Endodermal cell (in vitro differentiated cells): ENCODE data around the gene PIKFYVE. TPM values are rescaled to one million over a fixed set of nuclear protein-coding genes. Genes with fewer than 3 reads are reported as not detected.
A peak's percentile ranks its signal among the peaks of the same experiment; 100 is the strongest.

Experiments
- DNase-seq: peaks from one replicate; pipeline ENCODE4 v3.0.0-alpha.2; 2017
- H3K27ac ChIP-seq: 2 replicates; pipeline ENCODE4 v1.5.1; 2013; ENCODE audit warnings: mild to moderate bottlenecking, low read depth, low read length, moderate library complexity
- H3K27me3 ChIP-seq: 2 replicates; pipeline ENCODE4 v1.6.1; 2013; ENCODE audit warnings: mild to moderate bottlenecking, low read length, moderate library complexity; ENCODE audit not compliant: insufficient read depth, control insufficient read depth, poor library complexity, severe bottlenecking
- H3K36me3 ChIP-seq: 2 replicates; pipeline ENCODE4 v1.7.0; 2013; ENCODE audit warnings: mild to moderate bottlenecking, low read length, moderate library complexity; ENCODE audit not compliant: control insufficient read depth, insufficient read depth
- H3K4me1 ChIP-seq: one replicate; pipeline ENCODE4 v1.7.0; 2013; ENCODE audit warnings: low read length; ENCODE audit not compliant: control insufficient read depth, insufficient read depth
- H3K4me3 ChIP-seq: 2 replicates; pipeline ENCODE4 v1.5.1; 2013; ENCODE audit warnings: mild to moderate bottlenecking, low read length, moderate library complexity
- H3K9ac ChIP-seq: 2 replicates; pipeline ENCODE4 v1.6.1; 2013; ENCODE audit warnings: mild to moderate bottlenecking, low read length, moderate library complexity; ENCODE audit not compliant: poor library complexity, severe bottlenecking; ENCODE audit errors: extremely low read depth
- H3K9me3 ChIP-seq: 2 replicates; pipeline ENCODE4 v1.6.1; 2013; ENCODE audit warnings: mild to moderate bottlenecking, low read length, moderate library complexity; ENCODE audit not compliant: control insufficient read depth
- H3K27ac Mint-ChIP-seq: 2 replicates; pipeline ENCODE4 v1.8.0; 2020; ENCODE audit warnings: mixed read lengths
- H3K27me3 Mint-ChIP-seq: 2 replicates; pipeline ENCODE4 v1.8.0; 2021; ENCODE audit warnings: mild to moderate bottlenecking, mixed read lengths; ENCODE audit not compliant: insufficient read depth
- H3K36me3 Mint-ChIP-seq: 2 replicates; pipeline ENCODE4 v1.8.0; 2020; ENCODE audit warnings: low read depth, mixed read lengths
- H3K4me1 Mint-ChIP-seq: 2 replicates; pipeline ENCODE4 v1.8.0; 2020; ENCODE audit warnings: mixed read lengths
- H3K4me3 Mint-ChIP-seq: 2 replicates; pipeline ENCODE4 v1.8.0; 2020; ENCODE audit warnings: mild to moderate bottlenecking, moderate library complexity, mixed read lengths
- H3K9me3 Mint-ChIP-seq: 2 replicates; pipeline ENCODE4 v1.8.0; 2020; ENCODE audit warnings: mild to moderate bottlenecking, mixed read lengths
- WGBS, 2 experiments: methylation state at CpG; one replicate each; pipeline versions ENCODE4 v1.1.5 to v1.1.7; 2013; ENCODE audit warnings: missing lambda C conversion rate in 2 of 2, mixed read lengths in 1 of 2; ENCODE audit not compliant: insufficient coverage in 1 of 2, insufficient read length in 1 of 2; 5-methylcytosine and 5-hydroxymethylcytosine counted together
- total RNA-seq, 2 donors: library from RNA; stranded (reverse); fragmentation: NEBNext Ultra II Directional in 1 of 2; extraction: Animal tissue kit (Norgen Biotek cat#: 25700) in 1 of 2; gene quantifications; 2 replicates in 1 of 2; 3 replicates in 1 of 2; pipeline ENCODE4 v1.2.1, GENCODE V29; 2021
- TF ChIP-seq, protein P1 (sequence below): fragments of 200-600 bp; sonication (generic); conservative IDR thresholded peaks from 2 replicates; pipeline ENCODE4 v1.5.0; 2021; ENCODE audit warnings: antibody characterized with exemption, mild to moderate bottlenecking

Gene PIKFYVE
- total RNA-seq, 2 donors from 2014 or later: 34.9 to 41.2 TPM

DNA sequence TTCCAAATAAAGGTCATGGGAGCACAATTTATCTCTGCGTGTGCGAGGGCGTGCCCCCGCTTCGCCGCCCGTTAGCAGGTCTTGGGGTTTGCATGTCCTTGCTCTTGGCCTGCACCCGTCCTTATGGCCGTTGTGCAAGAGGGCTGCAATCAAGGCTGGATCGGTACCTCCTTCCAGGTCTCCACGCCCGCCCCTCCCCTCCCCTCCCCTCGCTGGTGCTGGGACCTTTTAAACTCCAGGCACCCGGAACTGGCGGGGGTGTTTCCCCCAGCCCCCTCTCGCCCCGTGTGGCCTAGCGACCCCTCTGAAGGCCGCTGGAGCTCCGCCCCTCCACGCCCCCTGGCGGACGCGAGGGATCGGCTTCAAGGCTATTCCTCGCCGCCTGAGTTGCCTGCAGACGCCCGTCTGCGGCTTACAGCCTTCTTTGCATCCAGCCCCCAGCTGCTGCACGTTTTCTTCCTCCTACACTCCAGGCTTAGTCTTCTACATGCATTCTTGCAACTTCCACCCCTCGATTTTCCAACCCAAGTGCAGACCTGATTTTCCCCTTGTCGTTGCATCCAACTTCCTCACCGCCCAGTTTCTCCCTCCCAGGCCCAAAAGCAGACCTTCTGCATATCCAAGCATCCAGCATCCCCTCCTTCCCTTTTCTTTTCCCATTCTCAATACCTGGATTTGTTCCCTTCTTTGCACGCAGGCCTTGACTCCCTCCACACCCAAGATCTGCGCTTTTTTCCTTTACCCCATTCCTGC, 11.8 kb upstream of the PIKFYVE start:
- peak; percentile 96 for DNase-seq
- H3K9me3 ChIP-seq: no peaks in the 10 kb centered on the region
- peaks cover 44% of the 10 kb centered on the region for H3K4me1 Mint-ChIP-seq
- peak overlapping the region; percentile 89 for H3K27ac ChIP-seq
- H3K4me3 ChIP-seq: peak overlapping the region; percentile 100
- H3K36me3 Mint-ChIP-seq: peaks cover 40% of the 10 kb centered on the region
- no peaks in the 10 kb centered on the region for H3K27me3 ChIP-seq
- H3K9me3 Mint-ChIP-seq: no peaks in the 10 kb centered on the region
- TF ChIP-seq, protein P1, sequence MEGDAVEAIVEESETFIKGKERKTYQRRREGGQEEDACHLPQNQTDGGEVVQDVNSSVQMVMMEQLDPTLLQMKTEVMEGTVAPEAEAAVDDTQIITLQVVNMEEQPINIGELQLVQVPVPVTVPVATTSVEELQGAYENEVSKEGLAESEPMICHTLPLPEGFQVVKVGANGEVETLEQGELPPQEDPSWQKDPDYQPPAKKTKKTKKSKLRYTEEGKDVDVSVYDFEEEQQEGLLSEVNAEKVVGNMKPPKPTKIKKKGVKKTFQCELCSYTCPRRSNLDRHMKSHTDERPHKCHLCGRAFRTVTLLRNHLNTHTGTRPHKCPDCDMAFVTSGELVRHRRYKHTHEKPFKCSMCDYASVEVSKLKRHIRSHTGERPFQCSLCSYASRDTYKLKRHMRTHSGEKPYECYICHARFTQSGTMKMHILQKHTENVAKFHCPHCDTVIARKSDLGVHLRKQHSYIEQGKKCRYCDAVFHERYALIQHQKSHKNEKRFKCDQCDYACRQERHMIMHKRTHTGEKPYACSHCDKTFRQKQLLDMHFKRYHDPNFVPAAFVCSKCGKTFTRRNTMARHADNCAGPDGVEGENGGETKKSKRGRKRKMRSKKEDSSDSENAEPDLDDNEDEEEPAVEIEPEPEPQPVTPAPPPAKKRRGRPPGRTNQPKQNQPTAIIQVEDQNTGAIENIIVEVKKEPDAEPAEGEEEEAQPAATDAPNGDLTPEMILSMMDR: peak; percentile 89
- no peaks in the 10 kb centered on the region for H3K4me1 ChIP-seq
- H3K36me3 ChIP-seq: peaks cover 45% of the 10 kb centered on the region
- 0% methylated on average over 23 to 36 of the region's 36 CpGs for WGBS, 2 experiments
- H3K27me3 Mint-ChIP-seq: no peaks in the 10 kb centered on the region
- H3K9ac ChIP-seq: peak overlapping the region; percentile 66
- H3K27ac Mint-ChIP-seq: peak overlapping the region; percentile 97
- peak overlapping the region; percentile 99 for H3K4me3 Mint-ChIP-seq

DNA sequence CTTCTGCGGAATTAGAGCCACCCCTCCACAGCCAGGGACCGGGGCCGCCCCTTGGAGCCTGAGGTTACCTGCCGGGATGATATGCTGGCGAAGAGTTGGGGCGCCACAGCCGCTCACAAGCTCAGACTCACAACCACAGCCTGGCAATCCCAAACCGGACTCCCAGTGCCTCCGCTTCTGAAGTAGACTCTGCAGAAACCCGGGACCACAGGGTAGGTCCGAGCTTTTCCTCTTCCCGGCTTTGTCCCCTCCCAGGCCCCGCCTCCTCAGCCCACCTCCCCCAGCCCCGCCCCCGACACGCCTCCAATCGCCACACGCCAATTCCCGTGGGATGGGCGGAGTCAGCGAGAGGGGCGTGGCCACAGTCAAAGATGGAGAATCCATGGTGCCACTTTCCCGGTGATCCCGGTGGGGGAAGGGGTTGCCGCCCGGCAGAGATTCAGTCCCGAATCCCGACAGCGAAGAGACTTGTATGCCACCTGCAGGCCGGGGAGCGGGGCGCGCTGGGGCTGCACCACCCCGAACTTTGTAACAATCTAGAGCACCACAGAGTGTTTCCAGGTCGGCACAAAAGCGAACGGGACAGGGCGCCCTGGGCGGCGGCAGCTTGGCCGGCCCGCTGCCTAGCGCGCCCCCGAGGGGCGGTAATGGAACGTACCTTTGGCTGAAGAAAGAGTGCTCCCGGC, 11.0 kb upstream of the PIKFYVE start, which contains the start of gene IDH1:
IDH1 (minus strand) TSS at position 201 of the 686 bp plus-strand sequence. CDS start 3,520 bp downstream, outside the sequence.
- peak within 1 kb of the TSS; percentile 99 for H3K4me3 Mint-ChIP-seq
- Histone ChIP-seq H3K4me1 (no peaks in the 10 kb centered on the region), H3K9me3 (no peaks in the 10 kb centered on the region), H3K27me3 (no peaks in the 10 kb centered on the region), H3K36me3 (peaks cover 37% of the 10 kb centered on the region), H3K4me3 (peak within 1 kb of the TSS; percentile 100), H3K27ac (peak within 1 kb of the TSS; percentile 90), H3K9ac (peak within 1 kb of the TSS; percentile 66)
- H3K36me3 Mint-ChIP-seq: peaks cover 34% of the 10 kb centered on the region
- WGBS, 2 experiments: 0 to 2% methylated on average over 18 to 48 of the region's 48 CpGs
- DNase-seq: peak; percentile 100
- peak within 1 kb of the TSS; percentile 97 for H3K27ac Mint-ChIP-seq
- peaks cover 42% of the 10 kb centered on the region for H3K4me1 Mint-ChIP-seq
- no peaks in the 10 kb centered on the region for H3K9me3 Mint-ChIP-seq
- no peaks in the 10 kb centered on the region for H3K27me3 Mint-ChIP-seq
- TF ChIP-seq, protein P1: peak; percentile 81

DNA sequence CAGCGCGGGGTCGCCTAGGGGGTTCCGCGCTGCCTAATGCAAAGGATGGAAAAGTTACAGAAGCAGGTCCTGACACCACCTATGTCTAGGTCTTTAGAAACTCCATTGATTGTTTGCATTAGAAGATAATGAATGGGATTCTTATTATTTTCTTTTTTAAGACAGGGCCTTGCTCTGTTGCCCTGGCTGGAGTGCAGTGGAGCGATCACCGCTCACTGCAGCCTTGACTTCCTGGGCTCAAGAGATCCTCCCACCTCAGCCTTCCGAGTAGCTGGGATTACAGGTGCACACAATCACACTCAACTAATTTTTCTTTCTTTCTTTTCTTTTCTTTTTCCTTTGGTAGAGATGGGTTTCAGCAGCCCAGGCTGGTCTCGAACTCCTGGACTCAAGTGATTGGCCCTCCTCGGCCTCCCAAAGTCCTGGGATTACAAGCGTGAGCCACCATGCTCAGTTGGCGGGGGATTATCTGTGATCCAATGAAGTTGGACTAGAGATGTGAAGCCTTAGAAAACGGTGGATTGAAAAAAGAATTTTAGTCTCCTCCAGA, 10.4 kb upstream of the PIKFYVE start:
- Mint-ChIP-seq H3K36me3 (peaks cover 28% of the 10 kb centered on the region), H3K9me3 (no peaks in the 10 kb centered on the region), H3K27ac (peak overlapping the region; percentile 97), H3K27me3 (no peaks in the 10 kb centered on the region), H3K4me3 (peak overlapping the region; percentile 99), H3K4me1 (peaks cover 36% of the 10 kb centered on the region)
- Histone ChIP-seq H3K4me3 (peak overlapping the region; percentile 100), H3K36me3 (peaks cover 31% of the 10 kb centered on the region), H3K9ac (no peak overlapping the region), H3K4me1 (no peaks in the 10 kb centered on the region), H3K9me3 (no peaks in the 10 kb centered on the region), H3K27ac (peak overlapping the region; percentile 90), H3K27me3 (no peaks in the 10 kb centered on the region)
- TF ChIP-seq, protein P1: no peak
- WGBS, 2 experiments: 38 to 55% methylated on average over 9 to 13 of the region's 13 CpGs
- DNase-seq: no peak
